IMR-90 (cell line): Measurements from ENCODE around the gene RBM23. TPM values are rescaled to one million over a fixed set of nuclear protein-coding genes. Genes with fewer than 3 reads are reported as not detected.

Experiments used
- ATAC-seq: fragments of 200-7000 bp; cut with Tn5 transposase; 2 replicates; pipeline ENCODE4 v1.9.1; 2020; ENCODE audit warnings: low read depth, mild to moderate bottlenecking, moderate library complexity
- BruUV-seq: library from RNA; stranded (reverse); fragments of 400-500 nt; replicated peaks from 2 replicates; lab custom pipeline; 2021; lab: Mats Ljungman, UMichigan
- CTCF ChIA-PET: fragments of 300-600 bp; formaldehyde crosslinking; extraction: SDS; loops from one replicate; lab custom pipeline; 2021; ENCODE audit warnings: antibody characterized with exemption; lab: Yijun Ruan, JAX
- POLR2A ChIA-PET: fragments of 300-600 bp; sonication (Branson Sonifier 250); formaldehyde crosslinking; loops from one replicate; lab custom pipeline; 2022; ENCODE audit warnings: antibody characterized with exemption; ENCODE audit not compliant: unreplicated experiment; lab: Charles Lee
- DNase-seq: peaks from one replicate; pipeline ENCODE4 v3.0.0; 2013
- H2AFZ ChIP-seq: replicated peaks from 2 replicates; pipeline ENCODE3; 2013; ENCODE audit warnings: low read length, mild to moderate bottlenecking; ENCODE audit not compliant: poor library complexity
- H2AK5ac ChIP-seq: 2 replicates; pipeline ENCODE4 v1.6.1; 2013; ENCODE audit warnings: low read depth, low read length, inconsistent platforms
- H2AK9ac ChIP-seq: replicated peaks from 2 replicates; pipeline ENCODE3; 2013; ENCODE audit warnings: mild to moderate bottlenecking, low read depth, low read length, moderate library complexity; ENCODE audit not compliant: poor library complexity
- H2BK120ac ChIP-seq: 2 replicates; pipeline ENCODE4 v1.6.1; 2013; ENCODE audit warnings: low read depth, low read length, inconsistent platforms
- H2BK15ac ChIP-seq: 3 replicates; pipeline ENCODE4 v1.6.1; 2013; ENCODE audit warnings: low read depth, low read length, inconsistent platforms
- H2BK20ac ChIP-seq: 2 replicates; pipeline ENCODE4 v1.6.1; 2013; ENCODE audit warnings: low read depth, mild to moderate bottlenecking, inconsistent platforms, low read length, moderate library complexity
- H2BK5ac ChIP-seq: 2 replicates; pipeline ENCODE4 v1.6.1; 2013; ENCODE audit warnings: mild to moderate bottlenecking, low read depth, low read length, inconsistent platforms; ENCODE audit not compliant: poor library complexity, severe bottlenecking
- H3K14ac ChIP-seq: replicated peaks from 2 replicates; pipeline ENCODE4 v1.6.1; 2013; ENCODE audit warnings: low read depth, low read length, inconsistent platforms
- H3K18ac ChIP-seq: 2 replicates; pipeline ENCODE4 v1.6.1; 2013; ENCODE audit warnings: low read depth, low read length, control low read depth
- H3K23ac ChIP-seq: 2 replicates; pipeline ENCODE4 v1.6.1; 2013; ENCODE audit warnings: low read depth, low read length, inconsistent platforms
- H3K27ac ChIP-seq: 2 replicates; pipeline ENCODE4 v1.5.1; 2013; ENCODE audit warnings: mild to moderate bottlenecking, control low read depth, low read length; ENCODE audit not compliant: insufficient read depth
- H3K27me3 ChIP-seq: 2 replicates; pipeline ENCODE4 v1.6.1; 2013; ENCODE audit warnings: low read length; ENCODE audit not compliant: control insufficient read depth, insufficient read depth
- H3K36me3 ChIP-seq: 2 replicates; pipeline ENCODE4 v1.6.1; 2013; ENCODE audit warnings: low read length, mixed read lengths; ENCODE audit not compliant: control insufficient read depth, insufficient read depth
- H3K4ac ChIP-seq: 2 replicates; pipeline ENCODE4 v1.6.1; 2013; ENCODE audit warnings: low read depth, low read length, inconsistent platforms
- H3K4me1 ChIP-seq: 2 replicates; pipeline ENCODE4 v1.6.1; 2013; ENCODE audit warnings: low read length, mixed read lengths; ENCODE audit not compliant: control insufficient read depth, insufficient read depth
- H3K4me2 ChIP-seq: 2 replicates; pipeline ENCODE4 v1.6.1; 2013; ENCODE audit warnings: low read depth, mild to moderate bottlenecking, control low read depth, low read length, moderate library complexity
- H3K4me3 ChIP-seq: 2 replicates; pipeline ENCODE4 v1.5.1; 2013; ENCODE audit warnings: low read depth, mild to moderate bottlenecking, control low read depth, low read length, moderate library complexity; ENCODE audit not compliant: insufficient read depth
- H3K56ac ChIP-seq: 2 replicates; pipeline ENCODE4 v1.6.1; 2013; ENCODE audit warnings: low read length, inconsistent platforms; ENCODE audit not compliant: insufficient read depth; ENCODE audit errors: extremely low read depth
- H3K79me1 ChIP-seq, 2 experiments: 2 replicates each; pipeline ENCODE4 v1.6.1; 2013; ENCODE audit warnings: low read length in 2 of 2, inconsistent platforms in 1 of 2, low read depth in 1 of 2
- H3K9ac ChIP-seq: 2 replicates; pipeline ENCODE4 v1.6.1; 2013; ENCODE audit warnings: low read depth, low read length, control low read depth
- H3K9me1 ChIP-seq: 2 replicates; pipeline ENCODE4 v1.6.1; 2013; ENCODE audit warnings: low read length, inconsistent platforms; ENCODE audit not compliant: insufficient read depth
- H3K9me3 ChIP-seq: 2 replicates; pipeline ENCODE4 v1.6.1; 2013; ENCODE audit warnings: low read length; ENCODE audit not compliant: control insufficient read depth, insufficient read depth
- H4K20me1 ChIP-seq: 2 replicates; pipeline ENCODE4 v1.6.1; 2013; ENCODE audit warnings: low read length, inconsistent platforms; ENCODE audit not compliant: insufficient read depth
- H4K5ac ChIP-seq: 2 replicates; pipeline ENCODE4 v1.6.1; 2013; ENCODE audit warnings: mild to moderate bottlenecking, low read depth, low read length, control low read depth
- H4K8ac ChIP-seq, 2 experiments: 2 replicates each; pipeline ENCODE4 v1.6.1; 2013; ENCODE audit warnings: low read depth in 2 of 2, low read length in 2 of 2, control low read depth in 1 of 2, inconsistent platforms in 1 of 2
- H4K91ac ChIP-seq: 2 replicates; pipeline ENCODE4 v1.6.1; 2013; ENCODE audit warnings: low read depth, low read length, inconsistent platforms; ENCODE audit not compliant: insufficient read depth
- BHLHE40 ChIP-seq: fragments of 150-350 bp; IDR thresholded peaks from 2 replicates; pipeline ENCODE4 v1.6.1; 2016; ENCODE audit warnings: mild to moderate bottlenecking, low read depth, low read length
- CEBPB ChIP-seq: IDR thresholded peaks from 2 replicates; pipeline ENCODE4 v1.6.1; 2012; ENCODE audit warnings: low read depth, low read length, improper control_type of control experiment
- CHD1 ChIP-seq: IDR thresholded peaks from 2 replicates; pipeline ENCODE4 v1.6.1; 2012; ENCODE audit warnings: low read depth, low read length, improper control_type of control experiment
- CTCF ChIP-seq: conservative IDR thresholded peaks from 2 replicates; pipeline ENCODE4 v1.5.1; 2012; ENCODE audit warnings: mild to moderate bottlenecking, low read depth, low read length, improper control_type of control experiment
- MAFK ChIP-seq: IDR thresholded peaks from 2 replicates; pipeline ENCODE4 v1.6.1; 2012; ENCODE audit warnings: low read depth, low read length, improper control_type of control experiment
- MAZ ChIP-seq: IDR thresholded peaks from 2 replicates; pipeline ENCODE4 v1.6.1; 2012; ENCODE audit warnings: low read depth, mild to moderate bottlenecking, low read length, improper control_type of control experiment, moderate library complexity, borderline replicate concordance
- MXI1 ChIP-seq: IDR thresholded peaks from 2 replicates; pipeline ENCODE4 v1.6.1; 2012; ENCODE audit warnings: low read depth, mild to moderate bottlenecking, low read length, moderate library complexity, borderline replicate concordance
- NFE2L2 ChIP-seq: fragments of 150-350 bp; IDR thresholded peaks from 2 replicates; pipeline ENCODE4 v1.6.1; 2016; ENCODE audit warnings: low read depth, mild to moderate bottlenecking, low read length
- POLR2A ChIP-seq: IDR thresholded peaks from 2 replicates; pipeline ENCODE4 v1.6.1; 2012; ENCODE audit warnings: mild to moderate bottlenecking, low read depth, low read length
- RAD21 ChIP-seq: IDR thresholded peaks from 2 replicates; pipeline ENCODE4 v1.6.1; 2012; ENCODE audit warnings: low read length, improper control_type of control experiment
- RFX5 ChIP-seq: IDR thresholded peaks from 2 replicates; pipeline ENCODE4 v1.8.0; 2012; ENCODE audit warnings: low read depth, mild to moderate bottlenecking, low read length, moderate library complexity
- SMC3 ChIP-seq: fragments of 150-350 bp; IDR thresholded peaks from 2 replicates; pipeline ENCODE4 v1.6.1; 2016; ENCODE audit warnings: low read depth, mild to moderate bottlenecking, antibody characterized with exemption, low read length, moderate library complexity
- USF2 ChIP-seq: fragments of 150-350 bp; IDR thresholded peaks from 2 replicates; pipeline ENCODE4 v1.6.1; 2017; ENCODE audit warnings: mild to moderate bottlenecking, antibody characterized with exemption, low read length, low read depth
- WGBS, 2 experiments: methylation state at CpG; one replicate each; pipeline versions ENCODE4 v1.1.5 to v1.1.7; 2013; ENCODE audit warnings: missing lambda C conversion rate in 2 of 2; ENCODE audit not compliant: insufficient read length in 1 of 2; ENCODE audit errors: extremely low coverage in 2 of 2; 5-methylcytosine and 5-hydroxymethylcytosine counted together
- dilution Hi-C: fragments of 300-500 bp; cut with HindIII; formaldehyde crosslinking; loops from one replicate; pipeline ENCODE4 v1.14.3; 2018; ENCODE audit warnings: low sequenced_read_pairs; ENCODE audit not compliant: unreplicated experiment
- in situ Hi-C: fragments of 300-500 bp; cut with MboI; formaldehyde crosslinking; loops from 3 replicates; pipeline ENCODE4 v1.14.3; 2019; ENCODE audit warnings: low sequenced_read_pairs, inconsistent platforms, mixed read lengths
- intact Hi-C: fragments of 100-400 bp; cut with micrococcal nuclease; formaldehyde crosslinking; loops from 2 replicates; pipeline ENCODE4 v1.10.0; 2022
- polyA plus RNA-seq, 3 experiments: library from polyadenylated mRNA; depleted of rRNA; stranded (reverse); fragments of >200 nt; gene quantifications; 2 replicates each; pipeline ENCODE4 v1.2.3, GENCODE V29; 2012; ENCODE audit warnings: low replicate concordance in 1 of 3
- total RNA-seq: library from RNA; depleted of rRNA; stranded (reverse); fragments of >200 nt; gene quantifications from 2 replicates; pipeline ENCODE4 v1.2.3, GENCODE V29; 2012
- TF ChIP-seq, protein P1 (sequence below): fragments of 150-350 bp; IDR thresholded peaks from 2 replicates; pipeline ENCODE4 v1.6.1; 2016; ENCODE audit warnings: low read depth, mild to moderate bottlenecking, low read length, moderate library complexity, borderline replicate concordance

RBM23 gene
- total and polyA plus RNA-seq, 2 of the 4 experiments (the other 2 are of a cell fraction) = 44.7 to 375 TPM

- no peaks in the 10 kb centered on the region for H3K9me3 ChIP-seq
- no peak overlapping the region for H3K23ac ChIP-seq
- CTCF ChIA-PET = no interaction called here
- no peaks in the 10 kb centered on the region for H4K20me1 ChIP-seq
- H3K14ac ChIP-seq = no peak overlapping the region
- H3K4me1 ChIP-seq = no peaks in the 10 kb centered on the region; the same call in 1 of the 2 replicates
- H4K5ac ChIP-seq = no peak overlapping the region
- POLR2A ChIA-PET = no interaction called here
- dilution Hi-C loops = no loop called here
- H2AK9ac ChIP-seq = no peak overlapping the region
- H2BK120ac ChIP-seq = no peak overlapping the region
- H3K4ac ChIP-seq = no peak overlapping the region
- H3K36me3 ChIP-seq = peaks cover 51% of the 10 kb centered on the region
- H3K9me1 ChIP-seq = 0 out of 2 replicates have a peak, but pooled peaks cover 3% of the 10 kb centered on the region
- no peak overlapping the region for H2BK15ac ChIP-seq
- no peak overlapping the region for H2BK5ac ChIP-seq
- no peak overlapping the region for H3K18ac ChIP-seq
- intact Hi-C loops = no loop called here
- 83% methylated on average over 3 of the region's 8 CpGs; no CpG with 5 or more reads in 1 of the 2 experiments for WGBS, 2 experiments
- DNase-seq = no peak
- in situ Hi-C loops = no loop called here
- H4K8ac ChIP-seq = no peak overlapping the region
- H2AFZ ChIP-seq = no peak overlapping the region
- no peak overlapping the region for H2AK5ac ChIP-seq
- H3K79me1 ChIP-seq = peaks cover 15 to 25% of the 10 kb centered on the region in 2 experiments; a peak in 3 of 4 replicates
- no peak overlapping the region for H3K56ac ChIP-seq
- H4K91ac ChIP-seq = no peak overlapping the region
- no TSS peak for BruUV-seq
- H3K4me2 ChIP-seq = no peak overlapping the region
- no peak overlapping the region for H3K27ac ChIP-seq
- no peak overlapping the region for H2BK20ac ChIP-seq
- H3K4me3 ChIP-seq = no peak overlapping the region
- ATAC-seq = no peak
- H3K27me3 ChIP-seq = no peaks in the 10 kb centered on the region
- no peak overlapping the region for H3K9ac ChIP-seq
- TF ChIP-seq RAD21 (no peak), MAFK (no peak), CHD1 (no peak), BHLHE40 (no peak), CTCF (no peak), CEBPB (no peak), MXI1 (no peak), POLR2A (no peak), RFX5 (no peak), SMC3 (no peak), USF2 (no peak), NFE2L2 (no peak), MAZ (no peak)
- TF ChIP-seq, protein P1, sequence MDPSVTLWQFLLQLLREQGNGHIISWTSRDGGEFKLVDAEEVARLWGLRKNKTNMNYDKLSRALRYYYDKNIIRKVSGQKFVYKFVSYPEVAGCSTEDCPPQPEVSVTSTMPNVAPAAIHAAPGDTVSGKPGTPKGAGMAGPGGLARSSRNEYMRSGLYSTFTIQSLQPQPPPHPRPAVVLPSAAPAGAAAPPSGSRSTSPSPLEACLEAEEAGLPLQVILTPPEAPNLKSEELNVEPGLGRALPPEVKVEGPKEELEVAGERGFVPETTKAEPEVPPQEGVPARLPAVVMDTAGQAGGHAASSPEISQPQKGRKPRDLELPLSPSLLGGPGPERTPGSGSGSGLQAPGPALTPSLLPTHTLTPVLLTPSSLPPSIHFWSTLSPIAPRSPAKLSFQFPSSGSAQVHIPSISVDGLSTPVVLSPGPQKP = no peak
These were observed 40.4 kb downstream of the RBM23 start for GRCh38 chr14:22878271-22879246.
